Suprapubic skin (tissue), 4 donors: ENCODE results near the gene SPART. TPM values are rescaled to one million over a fixed set of nuclear protein-coding genes. Genes with fewer than 3 reads are reported as not detected.
"Not testable (repeated sequence)": the region's sequence is repeated elsewhere in the genome, so short reads cannot be mapped to it uniquely, and the experiment has no call there.

Experiments
- DNase-seq, 2 donors: peaks; one replicate each; pipeline ENCODE4 v3.0.0-alpha.2; 2019; ENCODE audit warnings: low spot score in 2 of 2
- H3K27ac ChIP-seq: fragments of 200-600 bp; sonication (generic); one replicate; pipeline ENCODE4 v1.5.1; 2019
- H3K27me3 ChIP-seq: fragments of 200-600 bp; sonication (generic); one replicate; pipeline ENCODE4 v1.5.1; 2019
- H3K36me3 ChIP-seq: fragments of 200-600 bp; sonication (generic); one replicate; pipeline ENCODE4 v1.5.1; 2019
- H3K4me1 ChIP-seq: fragments of 200-600 bp; sonication (generic); one replicate; pipeline ENCODE4 v1.5.1; 2019
- H3K4me3 ChIP-seq: fragments of 200-600 bp; sonication (generic); one replicate; pipeline ENCODE4 v1.5.1; 2019; ENCODE audit warnings: mild to moderate bottlenecking
- H3K9me3 ChIP-seq: fragments of 200-600 bp; sonication (generic); one replicate; pipeline ENCODE4 v1.5.1; 2019
- EP300 ChIP-seq: sonication (generic); formaldehyde crosslinking; IDR thresholded peaks from one replicate; pipeline ENCODE4 v1.6.1; 2017; ENCODE audit warnings: antibody characterized with exemption
- POLR2A ChIP-seq, 2 donors: fragments of 450-650 bp; IDR thresholded peaks; one replicate each; pipeline ENCODE4 v1.6.1; 2017; ENCODE audit warnings: antibody characterized with exemption in 2 of 2, mild to moderate bottlenecking in 2 of 2, moderate library complexity in 2 of 2
- POLR2AphosphoS5 ChIP-seq, 3 donors: sonication (generic); formaldehyde crosslinking; IDR thresholded peaks; one replicate each; pipeline ENCODE4 v1.6.1; 2017; ENCODE audit warnings: antibody characterized with exemption in 3 of 3
- WGBS: methylation state at CpG from one replicate; pipeline ENCODE4 v1.1.5; 2018; 5-methylcytosine and 5-hydroxymethylcytosine counted together
- total RNA-seq, 4 donors: library from RNA; depleted of rRNA; stranded (reverse); fragments of >200 nt; gene quantifications; one replicate each; pipeline ENCODE4 v1.1.0, GENCODE V29; 2016
- TF ChIP-seq, protein P1 (sequence below), 2 donors: fragments of 200-600 bp in 1 of 2; fragments of 450-650 bp in 1 of 2; sonication (generic) in 1 of 2; IDR thresholded peaks; one replicate each; pipeline ENCODE4 v1.5.1; 2016 to 2019; ENCODE audit warnings: antibody characterized with exemption in 2 of 2, mild to moderate bottlenecking in 1 of 2, moderate library complexity in 1 of 2

Gene SPART
- total RNA-seq, 4 donors from 2014 or later, result 25.7 to 51.0 (median 35.7) TPM

GRCh38 chr13:36337938-36338641 is 8.1 kb downstream of the SPART start:
- no peak for DNase-seq
- Histone ChIP-seq H3K4me1 (peaks cover 18% of the 10 kb centered on the region), H3K4me3 (no peak overlapping the region), H3K9me3 (no peaks in the 10 kb centered on the region), H3K27ac (no peak overlapping the region), H3K36me3 (peaks cover 5% of the 10 kb centered on the region), H3K27me3 (no peaks in the 10 kb centered on the region)
- WGBS, result 79% methylated on average over 3 of the region's 3 CpGs
- no peak for TF ChIP-seq POLR2AphosphoS5 (IDR thresholded peaks at IDR 0.05)
- no peak for TF ChIP-seq EP300
- TF ChIP-seq, protein P1, sequence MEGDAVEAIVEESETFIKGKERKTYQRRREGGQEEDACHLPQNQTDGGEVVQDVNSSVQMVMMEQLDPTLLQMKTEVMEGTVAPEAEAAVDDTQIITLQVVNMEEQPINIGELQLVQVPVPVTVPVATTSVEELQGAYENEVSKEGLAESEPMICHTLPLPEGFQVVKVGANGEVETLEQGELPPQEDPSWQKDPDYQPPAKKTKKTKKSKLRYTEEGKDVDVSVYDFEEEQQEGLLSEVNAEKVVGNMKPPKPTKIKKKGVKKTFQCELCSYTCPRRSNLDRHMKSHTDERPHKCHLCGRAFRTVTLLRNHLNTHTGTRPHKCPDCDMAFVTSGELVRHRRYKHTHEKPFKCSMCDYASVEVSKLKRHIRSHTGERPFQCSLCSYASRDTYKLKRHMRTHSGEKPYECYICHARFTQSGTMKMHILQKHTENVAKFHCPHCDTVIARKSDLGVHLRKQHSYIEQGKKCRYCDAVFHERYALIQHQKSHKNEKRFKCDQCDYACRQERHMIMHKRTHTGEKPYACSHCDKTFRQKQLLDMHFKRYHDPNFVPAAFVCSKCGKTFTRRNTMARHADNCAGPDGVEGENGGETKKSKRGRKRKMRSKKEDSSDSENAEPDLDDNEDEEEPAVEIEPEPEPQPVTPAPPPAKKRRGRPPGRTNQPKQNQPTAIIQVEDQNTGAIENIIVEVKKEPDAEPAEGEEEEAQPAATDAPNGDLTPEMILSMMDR (IDR thresholded peaks at IDR 0.05), result no peak
- TF ChIP-seq POLR2A (IDR thresholded peaks at IDR 0.05), result no peak

GRCh38 chr13:36332986-36333385 is 13.2 kb downstream of the SPART start:
- Histone ChIP-seq H3K36me3 (peaks cover 37% of the 10 kb centered on the region), H3K4me3 (no peak overlapping the region), H3K27me3 (no peaks in the 10 kb centered on the region), H3K27ac (no peak overlapping the region), H3K4me1 (peaks cover 8% of the 10 kb centered on the region), H3K9me3 (no peaks in the 10 kb centered on the region)
- TF ChIP-seq POLR2AphosphoS5 (IDR thresholded peaks at IDR 0.05) (no peak), EP300 (no peak), POLR2A (IDR thresholded peaks at IDR 0.05) (no peak)
- TF ChIP-seq, protein P1 (IDR thresholded peaks at IDR 0.05), result no peak
- no peak for DNase-seq

DNA sequence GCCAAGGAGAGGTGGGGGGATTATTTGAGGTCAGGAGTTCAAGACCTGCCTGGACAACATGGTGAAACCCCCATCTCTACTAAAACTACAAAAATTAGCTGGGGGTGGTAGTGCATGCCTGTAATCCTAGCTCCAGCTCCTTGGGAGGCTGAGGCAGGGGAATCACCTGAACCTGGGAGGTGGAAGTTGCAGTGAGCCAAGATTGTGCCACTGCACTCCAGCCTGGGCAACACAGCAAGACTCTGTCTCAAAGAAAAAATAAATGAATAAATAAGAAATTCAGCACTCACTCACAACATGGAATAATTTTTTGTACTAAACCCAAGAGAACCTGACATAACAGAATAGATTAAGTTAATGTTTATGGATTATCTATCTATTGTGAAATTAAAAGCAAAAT is 13.9 kb downstream of the SPART start:
- DNase-seq, H3K27ac ChIP-seq: not testable (repeated sequence)
- H3K36me3 ChIP-seq, result peaks cover 43% of the 10 kb centered on the region

GRCh38 chr13:36331280-36331679 is 14.9 kb downstream of the SPART start:
- 79% methylated on average over 4 of the region's 4 CpGs for WGBS
- no peaks in the 10 kb centered on the region for H3K9me3 ChIP-seq

More for the DNA sequence above, 13.9 kb downstream of the SPART start:
- not testable (repeated sequence) for H3K27me3 ChIP-seq, H3K9me3 ChIP-seq, H3K4me1 ChIP-seq, H3K4me3 ChIP-seq

GRCh38 chr13:36329361-36329760 is 16.8 kb downstream of the SPART start:
- H3K9me3 ChIP-seq, result no peaks in the 10 kb centered on the region
- H3K4me3 ChIP-seq, result no peak overlapping the region
- TF ChIP-seq POLR2A (IDR thresholded peaks at IDR 0.05) (no peak), EP300 (no peak), POLR2AphosphoS5 (IDR thresholded peaks at IDR 0.05) (no peak)
- TF ChIP-seq, protein P1 (IDR thresholded peaks at IDR 0.05), result no peak
- WGBS, result 66% methylated on average over 4 of the region's 4 CpGs
- no peak for DNase-seq
- H3K36me3 ChIP-seq, result peaks cover 62% of the 10 kb centered on the region
- peaks cover 8% of the 10 kb centered on the region for H3K4me1 ChIP-seq
- no peak overlapping the region for H3K27ac ChIP-seq
- H3K27me3 ChIP-seq, result no peaks in the 10 kb centered on the region

More at GRCh38 chr13:36331280-36331679, 14.9 kb downstream of the SPART start:
- peaks cover 8% of the 10 kb centered on the region for H3K4me1 ChIP-seq
- no peak overlapping the region for H3K27ac ChIP-seq
- TF ChIP-seq POLR2A (IDR thresholded peaks at IDR 0.05) (no peak), EP300 (no peak), POLR2AphosphoS5 (IDR thresholded peaks at IDR 0.05) (no peak)
- TF ChIP-seq, protein P1 (IDR thresholded peaks at IDR 0.05), result no peak
- peaks cover 47% of the 10 kb centered on the region for H3K36me3 ChIP-seq
- H3K4me3 ChIP-seq, result no peak overlapping the region
- DNase-seq, result no peak
- no peaks in the 10 kb centered on the region for H3K27me3 ChIP-seq

GRCh38 chr13:36328821-36329220 is 17.4 kb downstream of the SPART start:
- H3K4me1 ChIP-seq, result peaks cover 8% of the 10 kb centered on the region
- TF ChIP-seq POLR2AphosphoS5 (IDR thresholded peaks at IDR 0.05) (no peak), EP300 (no peak), POLR2A (IDR thresholded peaks at IDR 0.05) (no peak)
- TF ChIP-seq, protein P1 (IDR thresholded peaks at IDR 0.05), result no peak
- H3K4me3 ChIP-seq, result no peak overlapping the region
- peaks cover 67% of the 10 kb centered on the region for H3K36me3 ChIP-seq
- WGBS, result 95% methylated on average over 2 of the region's 2 CpGs
- H3K27ac ChIP-seq, result no peak overlapping the region
- H3K9me3 ChIP-seq, result no peaks in the 10 kb centered on the region
- no peak for DNase-seq
- no peaks in the 10 kb centered on the region for H3K27me3 ChIP-seq
